Upper lobe of left lung (tissue), 6 donors: Measurements from ENCODE around the gene SPTBN1. TPM values are rescaled to one million over a fixed set of nuclear protein-coding genes. Genes with fewer than 3 reads are reported as not detected.

ENCODE experiments used
- ATAC-seq, 2 donors: fragments of 200-7000 bp; cut with Tn5 transposase; one replicate each; pipeline ENCODE4 v1.9.1; 2022; ENCODE audit warnings: mild to moderate bottlenecking in 2 of 2, moderate library complexity in 2 of 2; ENCODE audit not compliant: low FRiP score in 2 of 2
- DNase-seq, 2 donors: peaks; one replicate each; pipeline ENCODE4 v3.0.0-alpha.2; 2019 to 2020
- H3K27ac ChIP-seq, 4 donors: fragments of 200-600 bp; sonication (generic); one replicate each; pipeline ENCODE4 v1.5.1; 2016 to 2019
- H3K27me3 ChIP-seq, 4 donors: fragments of 200-600 bp; sonication (generic); one replicate each; pipeline ENCODE4 v1.5.1; 2017 to 2019
- H3K36me3 ChIP-seq, 4 donors: fragments of 200-600 bp; sonication (generic); one replicate each; pipeline ENCODE4 v1.5.1; 2016 to 2019
- H3K4me1 ChIP-seq, 4 donors: fragments of 200-600 bp; sonication (generic); one replicate each; pipeline ENCODE4 v1.5.1; 2018 to 2019
- H3K4me3 ChIP-seq, 4 donors: fragments of 200-600 bp; sonication (generic); one replicate each; pipeline ENCODE4 v1.5.1; 2017 to 2019; ENCODE audit warnings: mild to moderate bottlenecking in 2 of 4, moderate library complexity in 1 of 4
- H3K9me3 ChIP-seq, 4 donors: fragments of 200-600 bp; sonication (generic); one replicate each; pipeline ENCODE4 v1.5.1; 2018 to 2019
- CTCF ChIP-seq, 6 experiments: fragments of 450-650 bp in 4 of 6; fragments of 200-600 bp in 2 of 6; sonication (generic) in 2 of 6; IDR thresholded peaks; one replicate each; pipeline ENCODE4 v1.5.1; 2016 to 2019; ENCODE audit warnings: antibody characterized with exemption in 6 of 6
- EP300 ChIP-seq, 4 donors: sonication (generic); formaldehyde crosslinking; IDR thresholded peaks; one replicate each; pipeline ENCODE4 v1.5.1; 2017; ENCODE audit warnings: antibody characterized with exemption in 4 of 4, control low read depth in 2 of 4
- POLR2A ChIP-seq, 4 donors: fragments of 450-650 bp; IDR thresholded peaks; one replicate each; pipeline ENCODE4 v1.5.1; 2016 to 2017; ENCODE audit warnings: antibody characterized with exemption in 4 of 4, mild to moderate bottlenecking in 2 of 4
- POLR2AphosphoS5 ChIP-seq, 2 donors: sonication (generic); formaldehyde crosslinking; IDR thresholded peaks; one replicate each; pipeline ENCODE4 v1.5.1; 2017; ENCODE audit warnings: antibody characterized with exemption in 2 of 2
- WGBS, 2 donors: methylation state at CpG; one replicate each; pipeline ENCODE4 v1.1.5; 2017 to 2018; 5-methylcytosine and 5-hydroxymethylcytosine counted together
- total RNA-seq, 6 donors: library from RNA; depleted of rRNA in 4 of 6; stranded (reverse); fragments of >200 nt in 4 of 6; gene quantifications; one replicate each; pipeline versions ENCODE4 v1.1.0 to v1.2.1, GENCODE V29; 2016 to 2021
- donor health status: DM: no; HTN: no; CAD: no; lungs with moderate emphysema.
- donor health status: DM: no; HTN: yes; CAD: no; lungs with severe emphysema.

SPTBN1 gene
- total RNA-seq, 6 donors from 2014 or later = 449 to 911 (median 654) TPM

GRCh38 chr2:54720563-54720962 is 264.4 kb downstream of the SPTBN1 start:
- Histone ChIP-seq H3K9me3 (no peaks in the 10 kb centered on the region), H3K27me3 (peaks cover 0 to 11% (median 5%) of the 10 kb centered on the region in 4 donors), H3K4me3 (no peak overlapping the region), H3K36me3 (no peaks in the 10 kb centered on the region), H3K4me1 (peaks cover 10 to 21% (median 18%) of the 10 kb centered on the region in 4 donors), H3K27ac (no peak overlapping the region)
- 60 to 61% methylated on average over 2 of the region's 2 CpGs for WGBS, 2 donors
- no peak for TF ChIP-seq CTCF (IDR thresholded peaks at IDR 0.05)
- TF ChIP-seq EP300 (IDR thresholded peaks at IDR 0.05) = no peak
- no peak for TF ChIP-seq POLR2A (IDR thresholded peaks at IDR 0.05)
- no peak for TF ChIP-seq POLR2AphosphoS5 (IDR thresholded peaks at IDR 0.05)
- ATAC-seq (no peak), DNase-seq (no peak)

Other genes with a start within 250 kb of the SPTBN1 start
- 1 to 10 TPM in 1 of 6 donors, not detected in 5; 1.0 TPM for gene TSPYL6, start 200.1 kb upstream of the SPTBN1 start, total RNA-seq